Measurements from ENCODE around the gene PABPN1.

PABPN1 gene

GRCh38 chr14:23316300-23316699 is 5.0 kb upstream of the PABPN1 start:
- no peak overlapping the region for H3K4me3 ChIP-seq (ENCODE audit: low read length)
- no peak for TF ChIP-seq CTCF (conservative IDR thresholded peaks at IDR 0.05; ENCODE audit: low read length)
- no peak for DNase-seq (ENCODE audit: low read depth)

GRCh38 chr14:23319746-23320583 is 1.3 kb upstream of the PABPN1 start:
- TF ChIP-seq CTCF (conservative IDR thresholded peaks at IDR 0.05; ENCODE audit: low read length): no peak
- H3K4me3 ChIP-seq (ENCODE audit: low read length): peak overlapping the region; percentile 56
- no peak for DNase-seq (ENCODE audit: low read depth)

- 0 out of 2 replicates have a peak, but pooled peaks have one; percentile 16 for TF ChIP-seq CTCF (conservative IDR thresholded peaks at IDR 0.05; ENCODE audit: low read length)
- peak overlapping the region; percentile 93 for H3K4me3 ChIP-seq (ENCODE audit: low read length)
- peak; percentile 57 for DNase-seq (ENCODE audit: low read depth)
These were observed 603 bp downstream of the PABPN1 start for GRCh38 chr14:23321572-23322547.

- TF ChIP-seq CTCF (conservative IDR thresholded peaks at IDR 0.05; ENCODE audit: low read length): no peak
- DNase-seq (ENCODE audit: low read depth): no peak
These were observed 1.6 kb downstream of the PABPN1 start for GRCh38 chr14:23322568-23323517.

GRCh38 chr14:23323838-23324454 is 2.7 kb downstream of the PABPN1 start:
- TF ChIP-seq CTCF (conservative IDR thresholded peaks at IDR 0.05; ENCODE audit: low read length): no peak
- no peak overlapping the region for H3K4me3 ChIP-seq (ENCODE audit: low read length)
- no peak for DNase-seq (ENCODE audit: low read depth)

More at GRCh38 chr14:23322568-23323517, 1.6 kb downstream of the PABPN1 start:
- H3K4me3 ChIP-seq (ENCODE audit: low read length): peak overlapping the region; percentile 93

- no peak for DNase-seq (ENCODE audit: low read depth)
- TF ChIP-seq CTCF (conservative IDR thresholded peaks at IDR 0.05; ENCODE audit: low read length): no peak
- H3K4me3 ChIP-seq (ENCODE audit: low read length): no peak overlapping the region
These were observed 3.2 kb downstream of the PABPN1 start for GRCh38 chr14:23324455-23324846.

All from AG10803 (cell line).